Lung (tissue), 12 donors: ENCODE data around the gene TNFSF10. TPM values are rescaled to one million over a fixed set of nuclear protein-coding genes. Genes with fewer than 3 reads are reported as not detected.

ENCODE experiments used
- ATAC-seq: fragments of 200-7000 bp; cut with Tn5 transposase; one replicate; pipeline ENCODE4 v1.9.1; 2020; ENCODE audit warnings: moderate number of reproducible peaks; ENCODE audit not compliant: insufficient read depth, low FRiP score
- DNase-seq, 3 donors: peaks; one replicate each; pipeline ENCODE4 v3.0.0-alpha.2; 2013 to 2017
- H3K27ac ChIP-seq, 2 donors: one replicate each; pipeline ENCODE4 v1.5.1; 2013; ENCODE audit warnings: mild to moderate bottlenecking in 2 of 2, moderate library complexity in 2 of 2, control low read depth in 1 of 2, inconsistent platforms in 1 of 2, low read depth in 1 of 2, low read length in 1 of 2
- H3K27me3 ChIP-seq, 3 donors: one replicate each; pipeline ENCODE4 v1.5.1; 2013; ENCODE audit warnings: low read length in 2 of 3; ENCODE audit not compliant: control insufficient read depth in 3 of 3, insufficient read depth in 3 of 3
- H3K36me3 ChIP-seq, 4 donors: one replicate each; pipeline ENCODE4 v1.5.1; 2013; ENCODE audit warnings: low read length in 4 of 4, mild to moderate bottlenecking in 1 of 4, moderate library complexity in 1 of 4; ENCODE audit not compliant: control insufficient read depth in 4 of 4, insufficient read depth in 4 of 4
- H3K4me1 ChIP-seq, 5 donors: one replicate each; pipeline ENCODE4 v1.5.1; 2013; ENCODE audit warnings: low read length in 5 of 5, mild to moderate bottlenecking in 2 of 5, moderate library complexity in 1 of 5; ENCODE audit not compliant: control insufficient read depth in 5 of 5, insufficient read depth in 5 of 5
- H3K4me3 ChIP-seq: one replicate; pipeline ENCODE4 v1.5.1; 2013; ENCODE audit warnings: mild to moderate bottlenecking, control low read depth, moderate library complexity
- H3K9ac ChIP-seq, 2 donors: one replicate each; pipeline ENCODE4 v1.5.1; 2013; ENCODE audit warnings: low read length in 2 of 2, control low read depth in 1 of 2; ENCODE audit not compliant: insufficient read depth in 1 of 2
- H3K9me3 ChIP-seq, 4 donors: one replicate each; pipeline ENCODE4 v1.5.1; 2013; ENCODE audit warnings: low read length in 3 of 4, mild to moderate bottlenecking in 1 of 4, moderate library complexity in 1 of 4; ENCODE audit not compliant: control insufficient read depth in 4 of 4, insufficient read depth in 3 of 4
- CTCF ChIP-seq: IDR thresholded peaks from 2 replicates; pipeline ENCODE4 v1.5.1; 2012; ENCODE audit warnings: mild to moderate bottlenecking; ENCODE audit errors: control extremely low read depth, extremely low read depth
- WGBS, 2 donors: extraction: QIAGEN DNeasy Blood & Tissue Kit; methylation state at CpG; one replicate each; pipeline ENCODE4 v1.1.7; 2013; 5-methylcytosine and 5-hydroxymethylcytosine counted together
- polyA plus RNA-seq, 2 donors: library from polyadenylated mRNA; stranded (reverse); fragments of 200-250 nt; gene quantifications; one replicate each; pipeline ENCODE4 v1.2.1, GENCODE V29; 2013
- total RNA-seq, 2 donors: library from RNA; depleted of rRNA in 1 of 2; stranded (reverse); fragments of >200 nt in 1 of 2; gene quantifications; one replicate each; pipeline ENCODE4 v1.2.1, GENCODE V29; 2014 to 2021
- donor health status: control.
- donor health status: control.
- donor health status: Bipolar disorder and iron deficiency.
- donor health status: healthy.
- donor health status: DM: yes; HTN: yes; CAD: no.

Gene TNFSF10
- total and polyA plus RNA-seq, 4 donors: 22.9 to 107 (median 60.0) TPM

- H3K36me3 ChIP-seq: no peaks in the 10 kb centered on the region
- no peak overlapping the region for H3K27ac ChIP-seq
- H3K27me3 ChIP-seq: no peaks in the 10 kb centered on the region
- TF ChIP-seq CTCF: no peak
- no peaks in the 10 kb centered on the region for H3K9me3 ChIP-seq
- 79 to 84% methylated on average over 1 of the region's 1 CpG for WGBS, 2 donors
- no peak overlapping the region for H3K9ac ChIP-seq
- no peak for DNase-seq
- H3K4me1 ChIP-seq: peaks cover 0 to 6% (median 0%) of the 10 kb centered on the region in 5 donors
- H3K4me3 ChIP-seq: no peak overlapping the region
- no peak for ATAC-seq
These were observed 37.4 kb upstream of the TNFSF10 start for GRCh38 chr3:172560586-172560985.

DNA sequence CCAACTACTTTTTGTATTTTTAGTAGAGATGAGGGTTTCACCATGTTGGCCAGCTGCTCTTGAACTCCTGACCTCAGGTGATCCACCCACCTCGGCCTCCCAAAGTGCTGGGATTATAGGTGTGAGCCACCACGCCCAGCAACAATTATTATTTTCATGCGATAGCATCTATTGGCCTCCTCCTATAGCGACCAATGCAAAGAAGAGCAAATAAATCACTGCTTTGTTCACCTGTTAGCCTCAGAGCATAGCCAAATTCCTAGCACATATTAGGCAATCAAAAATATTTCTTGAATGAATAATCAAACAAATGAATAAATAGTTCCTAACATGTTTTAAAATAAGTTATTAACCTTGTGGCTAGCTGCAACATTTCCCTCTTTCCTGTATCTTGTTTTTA is 36.8 kb upstream of the TNFSF10 start:
- Histone ChIP-seq H3K36me3 (no peaks in the 10 kb centered on the region), H3K4me3 (no peak overlapping the region), H3K9me3 (no peaks in the 10 kb centered on the region), H3K27ac (no peak overlapping the region), H3K27me3 (no peaks in the 10 kb centered on the region), H3K4me1 (peaks cover 0 to 6% (median 0%) of the 10 kb centered on the region in 5 donors), H3K9ac (no peak overlapping the region)
- no peak for TF ChIP-seq CTCF
- WGBS, 2 donors: 81 to 85% methylated on average over 4 of the region's 4 CpGs
- no peak for DNase-seq
- no peak for ATAC-seq

DNA sequence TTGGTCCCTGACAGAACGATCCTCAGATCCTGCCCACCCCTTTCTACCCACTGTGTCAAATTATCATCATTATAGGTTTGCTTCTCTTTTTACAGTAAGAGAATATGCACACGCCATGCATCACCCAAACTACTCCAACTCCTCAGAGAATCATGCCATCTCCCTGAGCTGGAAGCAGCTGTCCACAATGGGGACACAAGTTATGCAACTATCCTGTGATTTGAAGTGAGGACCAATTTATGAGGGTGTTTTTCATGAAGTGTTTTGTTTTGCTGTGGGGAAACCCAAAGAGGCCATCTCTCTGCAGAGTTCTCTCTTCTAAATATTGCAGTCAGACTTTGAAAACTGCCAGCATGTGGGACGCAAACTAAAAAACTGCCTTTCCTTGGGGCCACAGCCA is 35.8 kb upstream of the TNFSF10 start:
- Histone ChIP-seq H3K27ac (no peak overlapping the region), H3K36me3 (no peaks in the 10 kb centered on the region), H3K4me3 (no peak overlapping the region), H3K4me1 (peaks cover 0 to 6% (median 0%) of the 10 kb centered on the region in 5 donors), H3K27me3 (no peaks in the 10 kb centered on the region), H3K9me3 (no peaks in the 10 kb centered on the region), H3K9ac (no peak overlapping the region)
- DNase-seq: no peak
- no peak for TF ChIP-seq CTCF
- WGBS, 2 donors: 37 to 73% methylated on average over 3 of the region's 3 CpGs
- no peak for ATAC-seq
